Measurements from ENCODE around the gene S100PBP. TPM values are rescaled to one million over a fixed set of nuclear protein-coding genes. Genes with fewer than 3 reads are reported as not detected.
"Not testable (repeated sequence)": the region's sequence is repeated elsewhere in the genome, so short reads cannot be mapped to it uniquely, and the experiment has no call there.

S100PBP gene
- total RNA-seq, 1 experiment from 2014 or later: 50.1 TPM

DNA sequence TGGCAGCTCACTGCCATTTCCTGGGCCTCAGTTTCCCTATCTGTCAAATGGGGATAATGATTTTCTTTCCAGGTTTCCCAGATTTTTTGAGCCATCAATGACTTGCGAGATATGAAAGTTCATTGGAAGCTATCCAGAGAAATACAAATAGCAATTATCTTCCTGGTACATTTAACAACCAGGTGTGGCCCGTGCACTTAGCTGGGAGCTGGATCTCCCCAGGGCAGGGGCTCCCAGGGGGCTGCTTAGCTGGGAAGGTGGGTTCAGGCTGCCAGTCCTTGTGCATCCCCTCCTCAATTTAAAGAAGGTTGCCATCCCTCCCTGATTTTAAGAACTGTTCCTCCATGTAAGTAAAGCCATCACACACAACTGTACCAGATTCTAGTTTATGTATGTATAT, 87.3 kb downstream of the S100PBP start:
- Histone ChIP-seq H3K27ac (ENCODE audit: insufficient read length, low read depth, low read length) (no peak overlapping the region), H2AFZ (ENCODE audit: low read length) (no peak overlapping the region), H2BK120ac (ENCODE audit: low read depth, low read length, poor library complexity, severe bottlenecking) (no peak overlapping the region), H2AK5ac (ENCODE audit: insufficient read length, low read length) (no peak overlapping the region), H3K79me2 (ENCODE audit: insufficient read depth, low read length) (no peaks in the 10 kb centered on the region), H4K91ac (ENCODE audit: insufficient read length, low read depth, low read length) (no peak overlapping the region), H3K27me3 (ENCODE audit: insufficient read depth, low read length) (peaks cover 15% of the 10 kb centered on the region; the same call in 1 of the 2 replicates), H3K4me2 (ENCODE audit: insufficient read depth, insufficient read length, low read length) (no peak overlapping the region), H2BK5ac (ENCODE audit: insufficient read length, low read length) (no peak overlapping the region), H4K8ac (replicated peaks; ENCODE audit: insufficient read length, low read depth, low read length) (no peak overlapping the region), H3K23me2 (ENCODE audit: insufficient read length, low read depth, low read length, poor library complexity, severe bottlenecking) (peaks cover 8% of the 10 kb centered on the region), H4K20me1 (ENCODE audit: control insufficient read depth, insufficient read depth, insufficient read length) (no peaks in the 10 kb centered on the region), H3K14ac (ENCODE audit: insufficient read depth, low read length) (no peak overlapping the region), H3K79me1 (ENCODE audit: insufficient read depth, low read depth, low read length, poor library complexity, severe bottlenecking) (no peaks in the 10 kb centered on the region), H3K4me1 (ENCODE audit: insufficient read depth, low read length) (no peaks in the 10 kb centered on the region), H2BK12ac (ENCODE audit: insufficient read length, low read depth, low read length) (no peak overlapping the region), H2BK15ac (ENCODE audit: low read depth, low read length) (no peak overlapping the region), H2BK20ac (ENCODE audit: low read depth, low read length, poor library complexity, severe bottlenecking) (no peak overlapping the region), H3K56ac (ENCODE audit: insufficient read length, low read depth, low read length) (no peak overlapping the region), H4K5ac (ENCODE audit: insufficient read length, low read depth, low read length) (no peak overlapping the region), H3K23ac (ENCODE audit: insufficient read length, low read depth, low read length) (no peak overlapping the region), H3K9me3 (ENCODE audit: control insufficient read depth, low read depth, low read length) (no peaks in the 10 kb centered on the region), H3K9ac (ENCODE audit: extremely low read depth, insufficient read length, low read length) (no peak overlapping the region), H3T11ph (ENCODE audit: low read length) (no peak overlapping the region), H3K18ac (ENCODE audit: insufficient read length, low read depth, low read length) (no peak overlapping the region), H3K4ac (ENCODE audit: low read depth, low read length) (no peak overlapping the region)
- TF ChIP-seq, protein P1, sequence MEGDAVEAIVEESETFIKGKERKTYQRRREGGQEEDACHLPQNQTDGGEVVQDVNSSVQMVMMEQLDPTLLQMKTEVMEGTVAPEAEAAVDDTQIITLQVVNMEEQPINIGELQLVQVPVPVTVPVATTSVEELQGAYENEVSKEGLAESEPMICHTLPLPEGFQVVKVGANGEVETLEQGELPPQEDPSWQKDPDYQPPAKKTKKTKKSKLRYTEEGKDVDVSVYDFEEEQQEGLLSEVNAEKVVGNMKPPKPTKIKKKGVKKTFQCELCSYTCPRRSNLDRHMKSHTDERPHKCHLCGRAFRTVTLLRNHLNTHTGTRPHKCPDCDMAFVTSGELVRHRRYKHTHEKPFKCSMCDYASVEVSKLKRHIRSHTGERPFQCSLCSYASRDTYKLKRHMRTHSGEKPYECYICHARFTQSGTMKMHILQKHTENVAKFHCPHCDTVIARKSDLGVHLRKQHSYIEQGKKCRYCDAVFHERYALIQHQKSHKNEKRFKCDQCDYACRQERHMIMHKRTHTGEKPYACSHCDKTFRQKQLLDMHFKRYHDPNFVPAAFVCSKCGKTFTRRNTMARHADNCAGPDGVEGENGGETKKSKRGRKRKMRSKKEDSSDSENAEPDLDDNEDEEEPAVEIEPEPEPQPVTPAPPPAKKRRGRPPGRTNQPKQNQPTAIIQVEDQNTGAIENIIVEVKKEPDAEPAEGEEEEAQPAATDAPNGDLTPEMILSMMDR (conservative IDR thresholded peaks at IDR 0.05): no peak
- no peak for DNase-seq
- Mint-ChIP-seq H3K4me1 (peaks cover 6 to 11% of the 10 kb centered on the region in 2 experiments), H3K27ac (no peak overlapping the region), H3K4me3 (no peak overlapping the region), H3K27me3 (ENCODE audit: low read depth) (peaks cover 49% of the 10 kb centered on the region), H3K9me3 (no peaks in the 10 kb centered on the region; a peak in 2 of 5 replicates), H3K36me3 (ENCODE audit: insufficient read depth in 1 of 3, low read depth in 3 of 3) (no peaks in the 10 kb centered on the region; a peak in 1 of 7 replicates)
- no CpG with 5 or more reads among the region's 2 CpGs for whole genome bisulfite sequencing (ENCODE audit: extremely low coverage, insufficient read length, low lambda C conversion rate)

DNA sequence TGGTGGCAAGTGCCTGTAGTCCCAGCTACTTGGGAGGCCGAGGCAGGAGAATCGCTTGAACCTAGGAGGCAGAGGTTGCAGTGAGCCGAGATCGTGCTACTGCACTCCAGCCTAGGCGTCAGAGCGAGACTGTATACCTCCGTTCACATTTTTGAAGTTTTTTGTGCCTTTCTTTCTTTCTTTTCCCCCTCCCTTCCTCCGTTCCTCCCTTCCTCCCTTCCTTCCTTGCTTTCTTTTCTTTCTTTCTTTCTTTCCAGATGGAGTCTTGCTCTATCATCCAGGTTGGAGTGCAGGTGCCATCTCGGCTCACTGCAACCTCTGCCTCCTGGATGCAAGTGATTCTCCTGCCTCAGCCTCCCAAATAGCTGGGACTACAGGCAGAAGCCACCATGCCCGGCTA, 88.1 kb downstream of the S100PBP start:
- not testable (repeated sequence) for H3K9me3 ChIP-seq (ENCODE audit: control insufficient read depth, low read depth, low read length); H2AFZ ChIP-seq (ENCODE audit: low read length); H2BK12ac ChIP-seq (ENCODE audit: insufficient read length, low read depth, low read length); H4K20me1 ChIP-seq (ENCODE audit: control insufficient read depth, insufficient read depth, insufficient read length); H3K27me3 ChIP-seq (ENCODE audit: insufficient read depth, low read length); H3K23me2 ChIP-seq (ENCODE audit: insufficient read length, low read depth, low read length, poor library complexity, severe bottlenecking); DNase-seq; H2AK5ac ChIP-seq (ENCODE audit: insufficient read length, low read length); H3K36me3 Mint-ChIP-seq (ENCODE audit: insufficient read depth in 1 of 3, low read depth in 3 of 3); H4K8ac ChIP-seq (replicated peaks; ENCODE audit: insufficient read length, low read depth, low read length); H2BK5ac ChIP-seq (ENCODE audit: insufficient read length, low read length); H3K23ac ChIP-seq (ENCODE audit: insufficient read length, low read depth, low read length); H3K4me1 ChIP-seq (ENCODE audit: insufficient read depth, low read length); H2BK20ac ChIP-seq (ENCODE audit: low read depth, low read length, poor library complexity, severe bottlenecking); H3K27ac ChIP-seq (ENCODE audit: insufficient read length, low read depth, low read length); H3K18ac ChIP-seq (ENCODE audit: insufficient read length, low read depth, low read length); H4K5ac ChIP-seq (ENCODE audit: insufficient read length, low read depth, low read length); H3K4me3 Mint-ChIP-seq; H3K56ac ChIP-seq (ENCODE audit: insufficient read length, low read depth, low read length); H3K9ac ChIP-seq (ENCODE audit: extremely low read depth, insufficient read length, low read length); H3K79me1 ChIP-seq (ENCODE audit: insufficient read depth, low read depth, low read length, poor library complexity, severe bottlenecking); H2BK15ac ChIP-seq (ENCODE audit: low read depth, low read length); H3K4ac ChIP-seq (ENCODE audit: low read depth, low read length); H4K91ac ChIP-seq (ENCODE audit: insufficient read length, low read depth, low read length); H2BK120ac ChIP-seq (ENCODE audit: low read depth, low read length, poor library complexity, severe bottlenecking); H3T11ph ChIP-seq (ENCODE audit: low read length); H3K9me3 Mint-ChIP-seq; H3K4me1 Mint-ChIP-seq; H3K79me2 ChIP-seq (ENCODE audit: insufficient read depth, low read length); H3K4me2 ChIP-seq (ENCODE audit: insufficient read depth, insufficient read length, low read length); H3K14ac ChIP-seq (ENCODE audit: insufficient read depth, low read length); H3K27ac Mint-ChIP-seq
- whole genome bisulfite sequencing (ENCODE audit: extremely low coverage, insufficient read length, low lambda C conversion rate): no CpG with 5 or more reads among the region's 10 CpGs
- peaks cover 44% of the 10 kb centered on the region for H3K27me3 Mint-ChIP-seq (ENCODE audit: low read depth)
